ENCODE results near the gene CHST1.
A peak's percentile ranks its signal among the peaks of the same experiment; 100 is the strongest.

Gene CHST1

GRCh38 chr11:45665206-45665932 lies at the start of gene CHST1:
Gene CHST1 (minus strand): TSS chr11:45665622. CDS start chr11:45650923, 14,699 bp downstream.
- DNase-seq = peak; percentile 71

- no peak for DNase-seq
Measured at GRCh38 chr11:45713573-45713972, 48.2 kb upstream of the CHST1 start.

- DNase-seq = no peak
Measured at GRCh38 chr11:45710561-45710960, 45.1 kb upstream of the CHST1 start.

- no peak for DNase-seq
Measured at GRCh38 chr11:45708887-45709663, 43.7 kb upstream of the CHST1 start.

GRCh38 chr11:45704635-45705034 lies 39.2 kb upstream of the CHST1 start:
- DNase-seq = no peak

GRCh38 chr11:45704133-45704532 lies 38.7 kb upstream of the CHST1 start:
- no peak for DNase-seq

- DNase-seq = no peak
Measured at GRCh38 chr11:45702511-45702910, 37.1 kb upstream of the CHST1 start.

- no peak for DNase-seq
Measured at GRCh38 chr11:45698777-45699497, 33.5 kb upstream of the CHST1 start.

- DNase-seq = no peak
Measured at GRCh38 chr11:45692808-45693453, 27.5 kb upstream of the CHST1 start.

GRCh38 chr11:45688472-45689033 lies 23.1 kb upstream of the CHST1 start:
- DNase-seq = no peak

GRCh38 chr11:45687836-45688235 lies 22.4 kb upstream of the CHST1 start:
- DNase-seq = no peak

GRCh38 chr11:45685964-45686537 lies 20.6 kb upstream of the CHST1 start:
- no peak for DNase-seq

GRCh38 chr11:45684440-45684839 lies 19.0 kb upstream of the CHST1 start:
- no peak for DNase-seq

- no peak for DNase-seq
Measured at GRCh38 chr11:45683271-45684058, 18.0 kb upstream of the CHST1 start.

GRCh38 chr11:45679806-45680205 lies 14.4 kb upstream of the CHST1 start:
- no peak for DNase-seq

- no peak for DNase-seq
Measured at GRCh38 chr11:45678976-45679375, 13.6 kb upstream of the CHST1 start.

- no peak for DNase-seq
Measured at GRCh38 chr11:45677770-45678512, 12.5 kb upstream of the CHST1 start.

GRCh38 chr11:45676522-45677095 lies 11.2 kb upstream of the CHST1 start:
- no peak for DNase-seq

GRCh38 chr11:45675646-45676045 lies 10.2 kb upstream of the CHST1 start:
- no peak for DNase-seq

- DNase-seq = no peak
Measured at GRCh38 chr11:45674481-45675190, 9.2 kb upstream of the CHST1 start.

All from left hindlimb (tissue), 1 donor.